GM12878 (cell line): ENCODE data around the gene IL3. TPM values are rescaled to one million over a fixed set of nuclear protein-coding genes. Genes with fewer than 3 reads are reported as not detected.

Source experiments
- ATAC-seq: fragments of 200-7000 bp; cut with Tn5 transposase; 3 replicates; pipeline ENCODE4 v1.9.1; 2020; ENCODE audit warnings: mild to moderate bottlenecking, moderate library complexity
- BruUV-seq: library from RNA; stranded (reverse); fragments of 400-500 nt; replicated peaks from 2 replicates; lab custom pipeline; 2021; lab: Mats Ljungman, UMichigan
- CTCF ChIA-PET: fragments of 300-600 bp; sonication (Branson Sonifier 250); formaldehyde crosslinking; extraction: SDS; loops from one replicate; lab custom pipeline; 2021; ENCODE audit warnings: inconsistent platforms; lab: Yijun Ruan, JAX
- POLR2A ChIA-PET: fragments of 350-600 bp; formaldehyde crosslinking; extraction: SDS; loops from one replicate; lab custom pipeline; 2021; ENCODE audit warnings: inconsistent platforms; lab: Charles Lee
- RAD21 ChIA-PET: fragments of 300-600 bp; sonication (Branson Sonifier 250); formaldehyde crosslinking; loops from one replicate; lab custom pipeline; 2023; ENCODE audit warnings: antibody characterized with exemption; ENCODE audit not compliant: unreplicated experiment; lab: Charles Lee
- SMC1A ChIA-PET: fragments of 300-600 bp; sonication (Branson Sonifier 250); formaldehyde crosslinking; loops from one replicate; lab custom pipeline; 2023; ENCODE audit not compliant: unreplicated experiment, uncharacterized antibody; lab: Charles Lee
- DNase-seq: peaks from one replicate; pipeline ENCODE4 v3.0.0-alpha.2; 2011; ENCODE audit warnings: low read depth, low spot score
- FAIRE-seq: peaks from 3 replicates; lab custom pipeline; 2011; peaks lifted over from hg19 to GRCh38; lab: Jason Lieb, UNC
- H2AFZ ChIP-seq: 2 replicates; pipeline ENCODE4 v1.6.0; 2011; ENCODE audit warnings: low read depth, low read length, control low read depth; ENCODE audit not compliant: control insufficient read depth
- H3K27ac ChIP-seq: 2 replicates; pipeline ENCODE4 v1.5.1; 2011; ENCODE audit warnings: control low read depth; ENCODE audit not compliant: control insufficient read depth, insufficient read depth
- H3K27me3 ChIP-seq, 2 experiments: replicated peaks in 1 of 2; 2 replicates each; pipeline versions ENCODE4 v1.6.0 to v1.6.1; 2011; ENCODE audit warnings: low read length in 1 of 2; ENCODE audit not compliant: control insufficient read depth in 2 of 2, insufficient read depth in 2 of 2
- H3K36me3 ChIP-seq, 2 experiments: 2 replicates each; pipeline ENCODE4 v1.5.1; 2011; ENCODE audit warnings: low read length in 1 of 2; ENCODE audit not compliant: control insufficient read depth in 2 of 2, insufficient read depth in 2 of 2
- H3K4me1 ChIP-seq: 2 replicates; pipeline ENCODE4 v1.6.1; 2011; ENCODE audit warnings: mild to moderate bottlenecking, low read length, moderate library complexity, mixed read lengths; ENCODE audit not compliant: control insufficient read depth, insufficient read depth
- H3K4me2 ChIP-seq: 2 replicates; pipeline ENCODE4 v1.6.0; 2011; ENCODE audit warnings: control low read depth; ENCODE audit not compliant: control insufficient read depth, insufficient read depth
- H3K4me3 ChIP-seq: fragments of 200-600 bp; sonication (generic); 2 replicates; pipeline ENCODE4 v1.5.1; 2016
- H3K79me2 ChIP-seq: 2 replicates; pipeline ENCODE4 v1.6.0; 2011; ENCODE audit warnings: low read length; ENCODE audit not compliant: control insufficient read depth, insufficient read depth
- H3K9ac ChIP-seq: 2 replicates; pipeline ENCODE4 v1.8.0; 2011; ENCODE audit warnings: low read length, control low read depth, mixed read lengths; ENCODE audit not compliant: control insufficient read depth, insufficient read depth
- H3K9me3 ChIP-seq: replicated peaks from 3 replicates; pipeline ENCODE4 v1.5.1; 2011; ENCODE audit warnings: mild to moderate bottlenecking, low read length; ENCODE audit not compliant: control insufficient read depth, insufficient read depth
- H4K20me1 ChIP-seq: 2 replicates; pipeline ENCODE4 v1.6.0; 2011; ENCODE audit not compliant: control insufficient read depth, insufficient read depth
- CEBPB ChIP-seq, 2 experiments: fragments of 150-350 bp in 1 of 2; IDR thresholded peaks; 2 replicates each; pipeline ENCODE4 v1.6.1; 2012 to 2014; ENCODE audit warnings: low read depth in 2 of 2, low read length in 2 of 2, borderline replicate concordance in 1 of 2, inconsistent platforms in 1 of 2
- CHD4 ChIP-seq: fragments of 200-600 bp; sonication (generic); IDR thresholded peaks from 2 replicates; pipeline ENCODE4 v1.6.1; 2016; ENCODE audit warnings: mild to moderate bottlenecking
- EGR1 ChIP-seq, 2 experiments: IDR thresholded peaks; 1 replicate in 1 of 2; 2 replicates in 1 of 2; pipeline ENCODE4 v1.6.1; 2011 to 2012; ENCODE audit warnings: low read depth in 2 of 2, low read length in 2 of 2, borderline replicate concordance in 1 of 2, mild to moderate bottlenecking in 1 of 2, moderate library complexity in 1 of 2
- ESRRA ChIP-seq: IDR thresholded peaks from 2 replicates; pipeline ENCODE4 v1.6.1; 2012; ENCODE audit warnings: mild to moderate bottlenecking, low read length, improper control_type of control experiment
- FOXM1 ChIP-seq: IDR thresholded peaks from 2 replicates; pipeline ENCODE4 v1.6.1; 2012; ENCODE audit warnings: low read depth, mild to moderate bottlenecking, inconsistent platforms, low read length, moderate library complexity
- JUNB ChIP-seq: IDR thresholded peaks from 2 replicates; pipeline ENCODE4 v1.6.1; 2016; ENCODE audit warnings: antibody characterized with exemption, mild to moderate bottlenecking
- NR2F1 ChIP-seq: fragments of 450-650 bp; conservative IDR thresholded peaks from 2 replicates; pipeline ENCODE4 v1.6.1; 2017; ENCODE audit warnings: mild to moderate bottlenecking
- SIX5 ChIP-seq: IDR thresholded peaks from 2 replicates; pipeline ENCODE4 v1.6.1; 2011; ENCODE audit warnings: mild to moderate bottlenecking, low read depth, low read length, moderate library complexity; ENCODE audit not compliant: severe bottlenecking
- SPI1 ChIP-seq: IDR thresholded peaks from 2 replicates; pipeline ENCODE4 v1.6.1; 2011; ENCODE audit warnings: low read depth, mild to moderate bottlenecking, low read length, moderate library complexity, borderline replicate concordance; ENCODE audit not compliant: insufficient read depth
- TBL1XR1 ChIP-seq: IDR thresholded peaks from 2 replicates; pipeline ENCODE4 v1.6.1; 2012; ENCODE audit warnings: low read depth, low read length, improper control_type of control experiment
- WGBS: methylation state at CpG from one replicate; pipeline ENCODE4 v1.1.6; 2016; ENCODE audit warnings: low lambda C conversion rate; ENCODE audit not compliant: insufficient replicate concordance, insufficient coverage; ENCODE audit errors: missing lambda C conversion rate; 5-methylcytosine and 5-hydroxymethylcytosine counted together
- in situ Hi-C: fragments of 300-500 bp; cut with MboI; formaldehyde crosslinking; loops from 9 replicates; pipeline ENCODE4 v1.14.3; 2018; ENCODE audit warnings: mixed read lengths
- intact Hi-C: fragments of 100-400 bp; cut with micrococcal nuclease; formaldehyde crosslinking; loops from one replicate; pipeline ENCODE4 v1.14.2; 2022; ENCODE audit not compliant: unreplicated experiment
- polyA plus RNA-seq, 11 experiments: library from polyadenylated mRNA; depleted of rRNA in 4 of 11; unstranded in 6 of 11; stranded (reverse) in 5 of 11; fragments of >200 nt; fragmentation: Nextera tagmentation in 4 of 11; fragmentation: Illumina TruSeq in 1 of 11; extraction: Ambion mirVana in 4 of 11; extraction: Trizol in 1 of 11; gene quantifications; 1 replicate in 1 of 11; 2 replicates in 10 of 11; pipeline versions ENCODE4 v1.2.1 to v1.2.3, GENCODE V29; 2011 to 2016; ENCODE audit warnings: inconsistent platforms in 2 of 11, missing spikeins in 2 of 11, low read depth in 1 of 11
- total RNA-seq, 4 experiments: library from RNA; depleted of rRNA in 3 of 4; stranded (reverse); fragments of >200 nt in 3 of 4; fragmentation: Illumina TruSeq in 1 of 4; extraction: Trizol in 1 of 4; gene quantifications; 2 replicates each; pipeline versions ENCODE4 v1.2.1 to v1.2.3, GENCODE V29; 2013 to 2021
- TF ChIP-seq, protein P1 (sequence below): IDR thresholded peaks from 2 replicates; pipeline ENCODE4 v1.6.1; 2012; ENCODE audit warnings: low read depth, low read length, improper control_type of control experiment
- TF ChIP-seq, protein P2 (sequence below): fragments of 450-650 bp; IDR thresholded peaks from 2 replicates; pipeline ENCODE4 v1.6.1; 2018; ENCODE audit warnings: borderline replicate concordance, mild to moderate bottlenecking; ENCODE audit not compliant: partially characterized antibody
- TF ChIP-seq, protein P3 (sequence below): fragments of 450-650 bp; IDR thresholded peaks from 2 replicates; pipeline ENCODE4 v1.6.1; 2017; ENCODE audit warnings: borderline replicate concordance
- TF ChIP-seq, protein P4 (sequence below): fragments of 450-650 bp; IDR thresholded peaks from 2 replicates; pipeline ENCODE4 v1.6.1; 2017; ENCODE audit warnings: antibody characterized with exemption, mild to moderate bottlenecking, moderate library complexity

The IL3 gene
- total and polyA plus RNA-seq, 10 of the 15 experiments (the other 5 are each of a cell fraction or from before 2014, with no cell fraction given) = not detected

DNA sequence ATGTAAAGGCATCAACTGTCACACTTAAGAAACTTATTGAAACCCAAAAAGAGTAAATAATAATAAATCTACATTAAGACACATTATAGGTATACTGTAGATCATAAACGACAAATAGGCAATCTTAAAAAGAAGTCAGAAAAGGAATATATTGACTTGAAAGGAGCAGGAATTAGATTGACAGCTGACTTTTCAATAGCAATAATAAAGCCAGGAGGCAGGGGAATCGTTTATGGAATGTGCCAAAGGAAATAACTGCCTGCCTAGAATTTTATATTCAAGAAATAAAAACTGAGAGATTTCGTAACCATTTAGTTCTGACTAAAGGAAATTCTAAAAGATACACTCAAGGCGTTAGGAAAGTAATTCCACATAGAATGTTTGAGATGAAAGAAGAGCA is 27.3 kb upstream of the IL3 start (continued):
- TF ChIP-seq EGR1 (IDR thresholded peaks at IDR 0.05; ENCODE audit: borderline replicate concordance in 1 of 2, low read depth in 2 of 2, low read length in 2 of 2) (no peak), NR2F1 (no peak), CHD4 (no peak), SPI1 (no peak), JUNB (no peak)

DNA sequence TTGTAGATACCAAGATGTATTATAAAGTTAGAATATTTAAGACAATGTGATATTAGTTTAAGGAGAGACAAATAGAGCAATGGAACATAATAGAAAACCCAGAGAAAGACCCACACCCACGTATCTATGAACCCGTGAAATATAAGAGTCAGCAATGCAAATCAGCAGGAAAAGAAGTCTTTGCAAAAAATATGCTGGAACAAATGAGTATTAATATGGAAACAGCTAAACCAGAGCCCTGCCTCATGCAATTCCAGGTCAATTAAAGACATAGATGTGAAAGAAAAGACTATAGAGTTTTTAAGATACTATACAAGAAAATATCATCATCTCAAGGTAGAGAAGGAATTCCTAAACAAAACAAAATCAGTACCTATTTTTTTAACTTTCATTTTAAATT is 23.1 kb upstream of the IL3 start:
- ChIA-PET CTCF (no interaction called here), POLR2A (no interaction called here), SMC1A (no interaction called here), RAD21 (no interaction called here)
- in situ Hi-C loops (no loop called here), intact Hi-C loops (no loop called here)
- Histone ChIP-seq H2AFZ (no peak overlapping the region), H3K27me3 (no peaks in the 10 kb centered on the region; a peak in 1 of 4 replicates), H3K27ac (no peak overlapping the region), H3K4me2 (no peak overlapping the region), H3K4me3 (no peak overlapping the region), H3K36me3 (no peaks in the 10 kb centered on the region), H3K4me1 (no peaks in the 10 kb centered on the region), H3K79me2 (no peaks in the 10 kb centered on the region), H3K9me3 (no peaks in the 10 kb centered on the region), H4K20me1 (no peaks in the 10 kb centered on the region), H3K9ac (no peak overlapping the region)
- DNase-seq (no peak), FAIRE-seq (no peak), ATAC-seq (no peak)
- no TSS peak for BruUV-seq
- 0% methylated on average over 2 of the region's 2 CpGs for WGBS
- TF ChIP-seq, protein P1, sequence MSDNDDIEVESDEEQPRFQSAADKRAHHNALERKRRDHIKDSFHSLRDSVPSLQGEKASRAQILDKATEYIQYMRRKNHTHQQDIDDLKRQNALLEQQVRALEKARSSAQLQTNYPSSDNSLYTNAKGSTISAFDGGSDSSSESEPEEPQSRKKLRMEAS = no peak
- TF ChIP-seq SIX5 (no peak), TBL1XR1 (no peak), ESRRA (no peak), FOXM1 (no peak), CEBPB (IDR thresholded peaks at IDR 0.05; ENCODE audit: borderline replicate concordance in 1 of 2, low read depth in 2 of 2, low read length in 2 of 2) (no peak)
- TF ChIP-seq, protein P2, sequence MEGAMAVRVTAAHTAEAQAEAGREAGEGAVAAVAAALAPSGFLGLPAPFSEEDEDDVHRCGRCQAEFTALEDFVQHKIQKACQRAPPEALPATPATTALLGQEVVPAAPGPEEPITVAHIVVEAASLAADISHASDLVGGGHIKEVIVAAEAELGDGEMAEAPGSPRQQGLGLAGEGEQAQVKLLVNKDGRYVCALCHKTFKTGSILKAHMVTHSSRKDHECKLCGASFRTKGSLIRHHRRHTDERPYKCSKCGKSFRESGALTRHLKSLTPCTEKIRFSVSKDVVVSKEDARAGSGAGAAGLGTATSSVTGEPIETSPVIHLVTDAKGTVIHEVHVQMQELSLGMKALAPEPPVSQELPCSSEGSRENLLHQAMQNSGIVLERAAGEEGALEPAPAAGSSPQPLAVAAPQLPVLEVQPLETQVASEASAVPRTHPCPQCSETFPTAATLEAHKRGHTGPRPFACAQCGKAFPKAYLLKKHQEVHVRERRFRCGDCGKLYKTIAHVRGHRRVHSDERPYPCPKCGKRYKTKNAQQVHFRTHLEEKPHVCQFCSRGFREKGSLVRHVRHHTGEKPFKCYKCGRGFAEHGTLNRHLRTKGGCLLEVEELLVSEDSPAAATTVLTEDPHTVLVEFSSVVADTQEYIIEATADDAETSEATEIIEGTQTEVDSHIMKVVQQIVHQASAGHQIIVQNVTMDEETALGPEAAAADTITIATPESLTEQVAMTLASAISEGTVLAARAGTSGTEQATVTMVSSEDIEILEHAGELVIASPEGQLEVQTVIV = no peak
- TF ChIP-seq, protein P3, sequence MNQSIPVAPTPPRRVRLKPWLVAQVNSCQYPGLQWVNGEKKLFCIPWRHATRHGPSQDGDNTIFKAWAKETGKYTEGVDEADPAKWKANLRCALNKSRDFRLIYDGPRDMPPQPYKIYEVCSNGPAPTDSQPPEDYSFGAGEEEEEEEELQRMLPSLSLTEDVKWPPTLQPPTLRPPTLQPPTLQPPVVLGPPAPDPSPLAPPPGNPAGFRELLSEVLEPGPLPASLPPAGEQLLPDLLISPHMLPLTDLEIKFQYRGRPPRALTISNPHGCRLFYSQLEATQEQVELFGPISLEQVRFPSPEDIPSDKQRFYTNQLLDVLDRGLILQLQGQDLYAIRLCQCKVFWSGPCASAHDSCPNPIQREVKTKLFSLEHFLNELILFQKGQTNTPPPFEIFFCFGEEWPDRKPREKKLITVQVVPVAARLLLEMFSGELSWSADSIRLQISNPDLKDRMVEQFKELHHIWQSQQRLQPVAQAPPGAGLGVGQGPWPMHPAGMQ = no peak
- TF ChIP-seq, protein P4, sequence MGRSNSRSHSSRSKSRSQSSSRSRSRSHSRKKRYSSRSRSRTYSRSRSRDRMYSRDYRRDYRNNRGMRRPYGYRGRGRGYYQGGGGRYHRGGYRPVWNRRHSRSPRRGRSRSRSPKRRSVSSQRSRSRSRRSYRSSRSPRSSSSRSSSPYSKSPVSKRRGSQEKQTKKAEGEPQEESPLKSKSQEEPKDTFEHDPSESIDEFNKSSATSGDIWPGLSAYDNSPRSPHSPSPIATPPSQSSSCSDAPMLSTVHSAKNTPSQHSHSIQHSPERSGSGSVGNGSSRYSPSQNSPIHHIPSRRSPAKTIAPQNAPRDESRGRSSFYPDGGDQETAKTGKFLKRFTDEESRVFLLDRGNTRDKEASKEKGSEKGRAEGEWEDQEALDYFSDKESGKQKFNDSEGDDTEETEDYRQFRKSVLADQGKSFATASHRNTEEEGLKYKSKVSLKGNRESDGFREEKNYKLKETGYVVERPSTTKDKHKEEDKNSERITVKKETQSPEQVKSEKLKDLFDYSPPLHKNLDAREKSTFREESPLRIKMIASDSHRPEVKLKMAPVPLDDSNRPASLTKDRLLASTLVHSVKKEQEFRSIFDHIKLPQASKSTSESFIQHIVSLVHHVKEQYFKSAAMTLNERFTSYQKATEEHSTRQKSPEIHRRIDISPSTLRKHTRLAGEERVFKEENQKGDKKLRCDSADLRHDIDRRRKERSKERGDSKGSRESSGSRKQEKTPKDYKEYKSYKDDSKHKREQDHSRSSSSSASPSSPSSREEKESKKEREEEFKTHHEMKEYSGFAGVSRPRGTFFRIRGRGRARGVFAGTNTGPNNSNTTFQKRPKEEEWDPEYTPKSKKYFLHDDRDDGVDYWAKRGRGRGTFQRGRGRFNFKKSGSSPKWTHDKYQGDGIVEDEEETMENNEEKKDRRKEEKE = no peak
